Gastroesophageal sphincter (tissue), 3 donors: ENCODE data around the gene IRS2.

Experiments
- CTCF ChIP-seq, 4 experiments: fragments of 200-600 bp in 2 of 4; fragments of 450-650 bp in 2 of 4; sonication (generic) in 1 of 4; IDR thresholded peaks; one replicate each; pipeline ENCODE4 v1.5.1; 2017 to 2019; ENCODE audit warnings: antibody characterized with exemption in 4 of 4, mild to moderate bottlenecking in 2 of 4, moderate library complexity in 2 of 4
- POLR2A ChIP-seq, 2 donors: fragments of 450-650 bp; IDR thresholded peaks; one replicate each; pipeline ENCODE4 v1.6.1; 2017; ENCODE audit warnings: antibody characterized with exemption in 2 of 2, mild to moderate bottlenecking in 2 of 2, moderate library complexity in 1 of 2
- POLR2AphosphoS5 ChIP-seq: sonication (generic); formaldehyde crosslinking; IDR thresholded peaks from one replicate; pipeline ENCODE4 v1.6.1; 2017; ENCODE audit warnings: antibody characterized with exemption

GRCh38 chr13:109792416-109793059, 6.2 kb upstream of the IRS2 start:
- TF ChIP-seq CTCF (IDR thresholded peaks at IDR 0.05) = no peak
- no peak for TF ChIP-seq POLR2AphosphoS5
- TF ChIP-seq POLR2A (IDR thresholded peaks at IDR 0.05) = no peak
